HCT116 (cell line): ENCODE measurements around the gene MUC3A.

ENCODE experiments used
- CEBPB ChIP-seq: IDR thresholded peaks from 2 replicates; pipeline ENCODE4 v1.6.1; 2012; ENCODE audit warnings: low read depth
- FOSL1 ChIP-seq: IDR thresholded peaks from 2 replicates; pipeline ENCODE4 v1.6.1; 2012; ENCODE audit warnings: low read depth
- POLR2A ChIP-seq: IDR thresholded peaks from 2 replicates; pipeline ENCODE4 v1.7.0; 2011; ENCODE audit warnings: borderline replicate concordance; ENCODE audit not compliant: insufficient read depth, insufficient read length; ENCODE audit errors: extremely low read depth
- TCF7L2 ChIP-seq: IDR thresholded peaks from 2 replicates; pipeline ENCODE4 v1.7.0; 2011; ENCODE audit warnings: borderline replicate concordance, inconsistent platforms; ENCODE audit not compliant: insufficient read depth, insufficient read length; ENCODE audit errors: extremely low read depth
- ZFX ChIP-seq: fragments of 450-650 bp; IDR thresholded peaks from 2 replicates; pipeline ENCODE4 v1.6.1; 2017
- TF ChIP-seq, protein P1 (sequence below), 3 experiments: fragments of 200-600 bp in 1 of 3; sonication (generic) in 1 of 3; IDR thresholded peaks in 2 of 3; conservative IDR thresholded peaks in 1 of 3; 2 replicates each; pipeline ENCODE4 v1.5.1; 2012 to 2017; ENCODE audit warnings: low read depth in 2 of 3, low read length in 2 of 3, antibody characterized with exemption in 1 of 3, borderline replicate concordance in 1 of 3, control low read depth in 1 of 3, mild to moderate bottlenecking in 1 of 3, mixed read lengths in 1 of 3, mixed run types in 1 of 3, moderate library complexity in 1 of 3; ENCODE audit not compliant: insufficient read depth in 1 of 3

DNA sequence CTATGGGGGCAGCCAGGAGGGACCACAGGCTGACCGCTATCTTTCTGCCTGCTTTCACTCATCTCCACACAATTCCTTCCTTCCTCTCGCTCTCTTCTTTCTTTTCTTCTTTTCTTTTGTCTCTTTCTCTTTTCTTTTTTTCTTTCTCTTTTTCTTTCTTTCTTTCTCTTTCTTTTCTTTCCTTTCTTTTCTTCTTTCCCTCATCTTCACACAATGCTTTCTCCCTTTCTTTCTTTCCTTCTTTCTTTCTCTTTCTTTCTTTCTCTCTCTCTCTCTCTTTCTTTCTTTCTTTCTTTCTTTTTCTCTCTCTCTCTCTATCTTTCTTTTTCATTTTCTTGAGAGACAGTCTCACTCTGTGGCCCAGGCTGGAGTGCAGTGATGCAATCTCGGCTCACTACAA lies 13.2 kb downstream of the MUC3A start:
- TF ChIP-seq TCF7L2 (no peak), CEBPB (no peak), POLR2A (no peak), FOSL1 (no peak), ZFX (no peak)
- TF ChIP-seq, protein P1, sequence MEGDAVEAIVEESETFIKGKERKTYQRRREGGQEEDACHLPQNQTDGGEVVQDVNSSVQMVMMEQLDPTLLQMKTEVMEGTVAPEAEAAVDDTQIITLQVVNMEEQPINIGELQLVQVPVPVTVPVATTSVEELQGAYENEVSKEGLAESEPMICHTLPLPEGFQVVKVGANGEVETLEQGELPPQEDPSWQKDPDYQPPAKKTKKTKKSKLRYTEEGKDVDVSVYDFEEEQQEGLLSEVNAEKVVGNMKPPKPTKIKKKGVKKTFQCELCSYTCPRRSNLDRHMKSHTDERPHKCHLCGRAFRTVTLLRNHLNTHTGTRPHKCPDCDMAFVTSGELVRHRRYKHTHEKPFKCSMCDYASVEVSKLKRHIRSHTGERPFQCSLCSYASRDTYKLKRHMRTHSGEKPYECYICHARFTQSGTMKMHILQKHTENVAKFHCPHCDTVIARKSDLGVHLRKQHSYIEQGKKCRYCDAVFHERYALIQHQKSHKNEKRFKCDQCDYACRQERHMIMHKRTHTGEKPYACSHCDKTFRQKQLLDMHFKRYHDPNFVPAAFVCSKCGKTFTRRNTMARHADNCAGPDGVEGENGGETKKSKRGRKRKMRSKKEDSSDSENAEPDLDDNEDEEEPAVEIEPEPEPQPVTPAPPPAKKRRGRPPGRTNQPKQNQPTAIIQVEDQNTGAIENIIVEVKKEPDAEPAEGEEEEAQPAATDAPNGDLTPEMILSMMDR (IDR thresholded peaks at IDR 0.05 in 2 of 3, conservative IDR thresholded peaks at IDR 0.05 in 1 of 3; ENCODE audit: borderline replicate concordance in 1 of 3, insufficient read depth in 1 of 3, low read depth in 2 of 3, low read length in 2 of 3) = no peak
